Activated B cell treated with CpG ODN at 0.5 μM for 24 hours (primary cell): ENCODE results near the gene PTPN20. TPM values are rescaled to one million over a fixed set of nuclear protein-coding genes. Genes with fewer than 3 reads are reported as not detected.
"Not testable (repeated sequence)": the region's sequence is repeated elsewhere in the genome, so short reads cannot be mapped to it uniquely, and the experiment has no call there.

Experiments used
- ATAC-seq: fragments of 200-7000 bp; cut with Tn5 transposase; one replicate; pipeline ENCODE4 v1.10.0; 2021; ENCODE audit warnings: low read depth, mild to moderate bottlenecking, moderate library complexity
- CTCF ChIA-PET: fragments of 350-600 bp; sonication (Branson Sonifier 250); formaldehyde crosslinking; loops from one replicate; lab custom pipeline; 2021; ENCODE audit warnings: antibody characterized with exemption; lab: Charles Lee
- POLR2A ChIA-PET: fragments of 350-600 bp; sonication (Branson Sonifier 250); formaldehyde crosslinking; loops from one replicate; lab custom pipeline; 2021; ENCODE audit warnings: antibody characterized with exemption; lab: Charles Lee
- DNase-seq: peaks from one replicate; pipeline ENCODE4 v3.0.0; 2022
- H3K27ac Mint-ChIP-seq: one replicate; pipeline ENCODE4 v1.8.0; 2020; ENCODE audit warnings: mixed read lengths
- H3K27me3 Mint-ChIP-seq: one replicate; pipeline ENCODE4 v1.8.0; 2021; ENCODE audit warnings: mixed read lengths
- H3K36me3 Mint-ChIP-seq: one replicate; pipeline ENCODE4 v1.8.0; 2021; ENCODE audit warnings: low read depth, mixed read lengths
- H3K4me1 Mint-ChIP-seq: one replicate; pipeline ENCODE4 v1.8.0; 2021; ENCODE audit warnings: mixed read lengths
- H3K4me3 Mint-ChIP-seq: one replicate; pipeline ENCODE4 v1.8.0; 2020; ENCODE audit warnings: mild to moderate bottlenecking, mixed read lengths
- H3K9me3 Mint-ChIP-seq: one replicate; pipeline ENCODE4 v1.8.0; 2020; ENCODE audit warnings: mixed read lengths
- intact Hi-C: fragments of 100-400 bp; cut with micrococcal nuclease; formaldehyde crosslinking; loops from one replicate; pipeline ENCODE4 v1.15.1; 2024
- total RNA-seq: library from RNA; stranded (reverse); gene quantifications from 2 replicates; pipeline ENCODE4 v1.2.3, GENCODE V29; 2022

PTPN20 gene
- total RNA-seq, 1 donor from 2014 or later: 2.1 TPM

DNA sequence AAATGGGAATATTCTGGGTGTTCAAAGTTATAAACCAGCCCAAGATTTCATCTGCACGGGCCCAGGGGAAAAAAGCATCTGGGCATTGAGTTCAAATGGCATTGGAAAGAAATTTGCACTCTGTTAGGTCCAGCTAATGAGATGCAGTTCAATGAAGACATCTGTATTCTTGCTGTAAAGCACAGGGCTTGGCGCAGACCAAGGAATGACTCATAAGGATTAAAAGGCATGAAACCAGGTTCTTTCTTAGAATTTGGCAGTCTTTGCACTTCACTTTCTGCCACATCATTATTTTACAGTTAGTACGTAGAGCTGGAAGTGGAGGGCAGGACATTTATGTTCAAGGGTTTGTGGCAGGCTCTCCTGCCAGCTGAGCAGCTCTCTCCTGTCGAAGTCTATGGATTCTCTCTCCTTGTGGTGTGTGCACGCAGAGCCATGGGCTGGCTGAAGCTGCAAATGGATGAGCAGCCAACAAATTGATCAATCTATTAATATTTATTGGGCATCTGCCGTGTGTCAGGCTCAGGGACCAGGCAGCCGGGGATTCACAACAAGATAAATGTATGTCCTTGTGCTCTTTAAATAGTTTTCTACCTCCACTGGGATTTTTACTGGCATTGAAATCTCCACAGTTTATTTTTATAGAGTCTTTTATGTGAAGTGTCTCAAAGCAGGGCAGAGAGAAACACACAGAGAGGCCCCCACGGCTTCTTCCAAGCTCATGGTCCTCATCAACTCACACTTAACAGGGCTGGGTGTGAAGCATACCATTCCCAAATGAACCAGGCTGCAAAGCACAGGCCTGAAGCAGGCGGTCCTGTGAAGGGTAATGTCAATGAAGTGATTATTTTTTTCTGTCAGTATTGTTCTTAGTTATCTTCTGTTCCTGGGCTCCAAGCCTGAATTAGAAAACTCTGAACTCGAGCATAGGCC lies 3.8 kb upstream of the PTPN20 start:
- DNase-seq, H3K36me3 Mint-ChIP-seq, CTCF ChIA-PET, H3K4me3 Mint-ChIP-seq, H3K27ac Mint-ChIP-seq, H3K4me1 Mint-ChIP-seq, ATAC-seq, H3K9me3 Mint-ChIP-seq, POLR2A ChIA-PET, intact Hi-C loops, H3K27me3 Mint-ChIP-seq: not testable (repeated sequence)

DNA sequence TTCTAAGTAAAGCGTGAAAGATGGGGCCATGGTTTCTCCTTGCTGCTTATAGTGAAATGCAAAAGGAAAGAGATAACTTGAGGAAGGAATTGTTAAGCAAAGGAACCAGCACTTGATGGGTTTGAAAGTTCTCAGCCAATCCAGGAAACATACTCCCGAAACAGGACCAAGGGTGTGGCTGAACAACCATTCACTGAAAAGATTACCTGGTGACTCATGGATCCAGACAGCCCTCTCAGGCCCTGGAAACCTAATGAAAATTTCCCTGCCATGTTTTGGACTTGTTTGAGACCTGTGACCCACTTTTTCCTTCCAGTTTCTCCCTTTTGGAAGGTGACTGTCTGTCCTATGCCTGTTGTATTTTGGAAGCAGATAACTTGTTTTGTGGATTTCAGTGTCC lies 11.3 kb downstream of the PTPN20 start:
- H3K27me3 Mint-ChIP-seq, H3K36me3 Mint-ChIP-seq, DNase-seq, ATAC-seq, CTCF ChIA-PET, intact Hi-C loops, H3K4me3 Mint-ChIP-seq, H3K4me1 Mint-ChIP-seq, H3K27ac Mint-ChIP-seq, POLR2A ChIA-PET, H3K9me3 Mint-ChIP-seq: not testable (repeated sequence)

DNA sequence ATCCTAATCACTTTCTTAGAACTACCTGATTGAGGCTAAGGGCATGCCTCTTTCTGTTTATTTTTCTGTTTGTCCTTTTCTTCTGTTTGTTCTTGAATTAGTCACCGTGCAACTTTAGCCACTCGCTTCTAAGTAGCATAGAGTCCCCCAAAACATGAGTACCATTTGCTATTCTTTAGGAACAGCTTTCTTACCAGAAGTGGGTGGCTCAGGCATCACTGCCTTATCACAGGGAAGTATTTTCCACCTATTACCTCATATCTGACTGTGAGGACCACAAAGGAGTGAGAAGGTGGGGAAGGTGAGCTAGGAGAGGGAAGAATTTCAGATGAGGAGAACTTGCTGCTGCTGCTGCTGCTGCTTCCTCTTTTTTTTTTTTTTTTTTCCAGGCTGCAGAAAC lies 13.9 kb downstream of the PTPN20 start:
- DNase-seq, intact Hi-C loops, H3K36me3 Mint-ChIP-seq, CTCF ChIA-PET, H3K27me3 Mint-ChIP-seq, H3K4me1 Mint-ChIP-seq, POLR2A ChIA-PET, ATAC-seq, H3K4me3 Mint-ChIP-seq, H3K9me3 Mint-ChIP-seq, H3K27ac Mint-ChIP-seq: not testable (repeated sequence)

DNA sequence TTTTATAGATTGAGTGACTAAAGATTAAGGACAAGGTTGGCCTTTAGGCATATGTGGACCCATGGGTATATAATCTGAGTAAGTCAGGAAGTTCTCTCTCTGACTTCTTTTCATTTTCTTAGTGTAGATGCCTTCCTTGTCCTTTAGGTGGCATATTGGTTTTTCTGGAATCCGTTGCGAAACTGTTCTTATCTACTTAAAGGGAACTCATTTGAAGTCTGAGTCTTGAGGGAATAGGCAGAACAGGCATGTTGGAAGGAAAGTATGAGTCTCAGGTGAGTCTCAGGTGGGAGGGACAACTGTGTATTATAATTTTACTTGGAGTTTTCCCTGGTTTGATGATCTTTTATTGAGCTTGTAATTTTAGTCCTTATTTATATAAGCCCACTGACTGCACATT lies 14.6 kb downstream of the PTPN20 start:
- POLR2A ChIA-PET, H3K27me3 Mint-ChIP-seq, H3K27ac Mint-ChIP-seq, H3K4me3 Mint-ChIP-seq, CTCF ChIA-PET, H3K4me1 Mint-ChIP-seq, H3K36me3 Mint-ChIP-seq, ATAC-seq, H3K9me3 Mint-ChIP-seq, DNase-seq, intact Hi-C loops: not testable (repeated sequence)

DNA sequence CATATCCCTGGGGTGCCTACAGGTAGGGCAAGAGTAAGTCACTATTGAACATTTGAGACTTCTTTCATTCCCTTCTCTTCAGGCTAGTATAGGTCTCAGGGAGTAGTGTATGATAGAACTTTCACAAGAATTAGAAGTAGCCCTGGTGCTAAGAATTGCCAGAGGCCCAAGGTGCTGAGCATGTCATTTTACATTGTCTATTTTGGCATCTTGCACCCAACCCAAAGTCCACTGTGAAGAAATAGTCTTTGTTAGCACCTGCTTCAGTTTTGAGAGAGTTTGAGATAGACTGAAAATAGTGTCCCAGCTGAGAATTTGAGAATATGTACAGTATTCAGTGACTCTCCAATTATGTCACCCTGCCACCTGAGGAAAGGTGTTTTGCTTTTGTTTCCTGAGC lies 17.6 kb downstream of the PTPN20 start:
- H3K4me1 Mint-ChIP-seq, CTCF ChIA-PET, POLR2A ChIA-PET, intact Hi-C loops, ATAC-seq, H3K27ac Mint-ChIP-seq, H3K36me3 Mint-ChIP-seq, H3K9me3 Mint-ChIP-seq, DNase-seq, H3K4me3 Mint-ChIP-seq, H3K27me3 Mint-ChIP-seq: not testable (repeated sequence)

DNA sequence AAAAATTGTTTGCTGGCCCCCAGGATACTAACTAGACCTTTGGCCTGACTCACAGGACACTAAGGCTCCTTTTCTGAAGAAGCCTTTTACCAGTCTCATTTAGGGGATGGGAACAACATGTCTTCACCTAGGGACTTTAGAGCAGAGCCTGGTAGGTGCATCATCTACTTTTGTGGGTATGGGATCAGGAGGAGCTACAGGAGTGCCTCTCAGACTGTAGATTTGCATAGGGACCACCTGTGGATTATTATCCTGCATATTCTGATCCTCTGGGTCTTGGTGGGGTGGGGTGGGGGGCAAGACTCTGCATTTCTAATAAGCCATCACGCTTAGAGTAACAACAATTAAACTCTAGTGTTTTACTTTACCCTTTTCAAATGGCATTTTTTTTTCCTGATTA lies 21.2 kb downstream of the PTPN20 start:
- H3K4me3 Mint-ChIP-seq, intact Hi-C loops, H3K9me3 Mint-ChIP-seq, POLR2A ChIA-PET, CTCF ChIA-PET, H3K27ac Mint-ChIP-seq, H3K36me3 Mint-ChIP-seq, DNase-seq, ATAC-seq, H3K27me3 Mint-ChIP-seq, H3K4me1 Mint-ChIP-seq: not testable (repeated sequence)

DNA sequence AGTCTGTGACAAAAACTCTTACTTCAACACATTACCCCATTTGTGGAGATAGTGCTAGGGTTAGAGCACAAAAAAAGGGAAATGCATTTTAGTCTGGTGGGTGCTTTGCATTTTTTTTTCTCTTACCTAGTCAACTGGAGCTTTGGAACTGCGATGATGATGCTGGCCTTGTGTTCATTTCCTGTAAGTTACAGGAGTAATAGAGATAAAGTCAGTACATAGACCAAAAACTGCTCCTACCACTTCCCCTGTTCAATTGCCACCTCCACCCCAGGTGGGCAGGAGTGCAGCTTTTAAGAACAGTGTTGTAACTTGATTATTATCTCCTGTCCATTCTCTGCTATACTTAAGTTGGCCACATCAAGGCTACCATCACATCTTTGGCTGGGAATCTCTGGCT lies 29.9 kb downstream of the PTPN20 start:
- H3K27ac Mint-ChIP-seq, intact Hi-C loops, H3K36me3 Mint-ChIP-seq, ATAC-seq, H3K4me1 Mint-ChIP-seq, H3K4me3 Mint-ChIP-seq, H3K27me3 Mint-ChIP-seq, CTCF ChIA-PET, DNase-seq, H3K9me3 Mint-ChIP-seq, POLR2A ChIA-PET: not testable (repeated sequence)

DNA sequence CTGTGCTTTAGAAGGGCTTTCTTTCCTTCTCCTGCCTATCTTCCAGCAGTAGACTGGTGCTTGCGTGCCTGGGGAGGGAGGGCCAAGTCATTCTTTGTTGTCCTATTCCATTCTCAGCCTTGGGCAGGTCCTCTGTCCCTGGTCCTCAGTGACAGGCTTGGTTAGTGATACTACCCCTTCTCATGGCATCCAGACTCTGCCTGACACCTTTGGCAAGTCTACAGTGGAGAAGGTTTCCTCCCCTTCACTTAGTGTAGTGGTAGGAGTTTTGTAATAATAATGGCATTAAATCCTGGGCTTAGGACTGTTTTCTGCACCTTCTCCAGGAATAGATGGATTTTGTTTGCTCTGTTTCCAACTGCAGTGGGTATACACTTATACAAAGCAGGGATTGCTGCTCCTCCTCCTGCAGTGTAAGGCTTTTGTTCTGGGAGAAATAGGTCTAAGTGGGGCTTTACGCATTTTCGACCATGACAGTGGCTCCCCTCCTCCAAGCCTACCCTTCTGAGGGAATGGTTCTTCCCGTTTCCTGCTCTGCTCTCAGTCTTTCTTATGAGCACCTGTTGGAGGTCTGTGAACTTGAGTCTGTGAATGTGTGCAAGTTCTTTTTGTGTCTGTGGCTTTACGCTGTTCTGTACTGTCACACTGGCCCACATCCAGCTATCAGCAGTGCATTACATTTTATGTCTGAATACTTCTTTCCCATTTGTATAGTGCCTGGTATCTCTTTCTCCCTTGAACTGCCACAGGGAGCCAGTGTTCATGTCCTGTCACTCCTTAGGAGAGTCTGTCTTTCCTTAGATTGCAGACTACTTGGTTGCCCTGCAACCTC lies 37.7 kb downstream of the PTPN20 start:
- POLR2A ChIA-PET, DNase-seq, CTCF ChIA-PET, H3K4me1 Mint-ChIP-seq, H3K27me3 Mint-ChIP-seq, H3K9me3 Mint-ChIP-seq, intact Hi-C loops, H3K4me3 Mint-ChIP-seq, H3K36me3 Mint-ChIP-seq, H3K27ac Mint-ChIP-seq, ATAC-seq: not testable (repeated sequence)

DNA sequence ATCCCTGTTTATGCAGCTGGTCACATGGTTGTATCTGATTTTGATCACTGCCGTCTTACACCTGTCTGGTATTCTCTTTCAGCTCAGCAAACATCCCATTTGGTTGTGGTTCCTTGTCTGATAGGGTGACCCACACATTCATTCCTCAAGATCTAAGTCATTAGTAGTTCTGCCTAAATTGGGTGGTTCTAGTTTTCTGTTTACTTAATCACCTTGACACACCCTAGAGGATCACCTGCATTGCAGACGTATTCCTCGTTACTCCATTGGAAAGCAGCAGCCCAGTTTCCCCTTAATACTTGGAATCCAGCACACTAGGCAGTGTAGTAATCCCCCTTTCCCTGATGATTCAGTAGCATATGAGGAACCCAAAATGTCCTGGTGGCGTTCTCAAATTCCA lies 41.3 kb downstream of the PTPN20 start:
- POLR2A ChIA-PET: not testable (repeated sequence)

DNA sequence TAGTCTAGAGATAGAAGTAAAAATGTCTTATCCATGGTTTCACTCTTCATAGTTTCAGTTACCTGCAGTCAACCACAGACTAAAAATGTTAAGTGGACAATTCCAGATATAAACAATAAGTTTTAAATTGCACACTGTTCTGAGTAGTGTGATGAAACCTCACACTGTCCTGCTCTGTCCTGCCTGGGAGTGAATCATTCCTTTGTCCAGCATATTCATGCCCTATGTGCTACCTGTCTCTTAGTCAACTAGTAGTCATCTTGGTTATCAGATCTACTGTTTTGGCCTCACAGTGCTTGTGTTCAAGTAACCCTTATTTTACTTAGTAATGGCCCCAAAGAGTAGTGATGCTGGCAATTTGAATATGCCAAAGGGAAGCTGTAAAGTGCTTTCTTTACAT lies 49.5 kb downstream of the PTPN20 start:
- H3K27ac Mint-ChIP-seq, ATAC-seq, POLR2A ChIA-PET, H3K27me3 Mint-ChIP-seq, H3K36me3 Mint-ChIP-seq, DNase-seq, H3K4me1 Mint-ChIP-seq, CTCF ChIA-PET, H3K4me3 Mint-ChIP-seq, intact Hi-C loops, H3K9me3 Mint-ChIP-seq: not testable (repeated sequence)

More for the DNA sequence above, 41.3 kb downstream of the PTPN20 start:
- DNase-seq, H3K9me3 Mint-ChIP-seq, H3K36me3 Mint-ChIP-seq, H3K27ac Mint-ChIP-seq, H3K27me3 Mint-ChIP-seq, H3K4me3 Mint-ChIP-seq, intact Hi-C loops, H3K4me1 Mint-ChIP-seq, CTCF ChIA-PET, ATAC-seq: not testable (repeated sequence)

DNA sequence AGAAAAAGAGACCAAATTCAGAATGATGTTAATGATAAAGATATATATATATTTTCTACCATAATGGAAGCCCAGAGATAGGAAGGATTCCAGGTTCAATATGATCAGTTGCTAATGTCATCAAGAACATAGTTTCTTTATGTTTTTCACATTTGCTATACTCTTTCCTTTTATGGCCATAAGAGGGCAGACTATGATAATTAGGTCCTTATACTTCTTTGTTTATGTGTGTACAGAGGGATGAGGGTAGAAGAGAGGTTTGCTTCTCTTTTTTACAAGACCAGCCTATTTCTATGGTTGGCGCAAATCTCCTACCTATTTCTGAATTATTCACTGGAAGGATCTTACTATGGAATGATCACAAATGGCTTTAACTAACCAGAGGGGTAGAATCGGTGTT lies 52.1 kb downstream of the PTPN20 start:
- ATAC-seq, POLR2A ChIA-PET, H3K4me1 Mint-ChIP-seq, H3K27me3 Mint-ChIP-seq, intact Hi-C loops, H3K36me3 Mint-ChIP-seq, DNase-seq, H3K9me3 Mint-ChIP-seq, CTCF ChIA-PET, H3K4me3 Mint-ChIP-seq, H3K27ac Mint-ChIP-seq: not testable (repeated sequence)

DNA sequence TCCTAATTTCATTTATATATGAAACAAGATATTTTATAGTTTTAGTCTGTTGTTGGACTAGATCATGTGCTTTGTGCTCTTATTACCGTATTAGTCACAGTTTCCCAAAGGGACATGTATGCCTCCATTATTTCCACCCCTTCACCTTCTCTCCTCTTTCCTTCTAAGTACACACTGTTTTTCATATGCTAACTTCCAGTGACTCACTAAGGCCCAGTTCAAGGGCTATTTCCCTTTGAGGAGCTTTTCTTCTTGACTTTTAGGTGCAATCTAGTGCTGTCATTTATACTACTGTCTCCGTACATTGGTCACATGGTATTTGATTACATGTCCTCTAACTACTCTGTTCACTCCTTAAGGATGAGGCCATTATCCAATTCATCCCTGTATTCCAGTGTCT lies 55.8 kb downstream of the PTPN20 start:
- ATAC-seq, H3K27me3 Mint-ChIP-seq, DNase-seq, intact Hi-C loops, H3K9me3 Mint-ChIP-seq, H3K27ac Mint-ChIP-seq, H3K4me3 Mint-ChIP-seq, CTCF ChIA-PET, H3K36me3 Mint-ChIP-seq, POLR2A ChIA-PET, H3K4me1 Mint-ChIP-seq: not testable (repeated sequence)
